Measurements from ENCODE around the gene ABR.

DNA sequence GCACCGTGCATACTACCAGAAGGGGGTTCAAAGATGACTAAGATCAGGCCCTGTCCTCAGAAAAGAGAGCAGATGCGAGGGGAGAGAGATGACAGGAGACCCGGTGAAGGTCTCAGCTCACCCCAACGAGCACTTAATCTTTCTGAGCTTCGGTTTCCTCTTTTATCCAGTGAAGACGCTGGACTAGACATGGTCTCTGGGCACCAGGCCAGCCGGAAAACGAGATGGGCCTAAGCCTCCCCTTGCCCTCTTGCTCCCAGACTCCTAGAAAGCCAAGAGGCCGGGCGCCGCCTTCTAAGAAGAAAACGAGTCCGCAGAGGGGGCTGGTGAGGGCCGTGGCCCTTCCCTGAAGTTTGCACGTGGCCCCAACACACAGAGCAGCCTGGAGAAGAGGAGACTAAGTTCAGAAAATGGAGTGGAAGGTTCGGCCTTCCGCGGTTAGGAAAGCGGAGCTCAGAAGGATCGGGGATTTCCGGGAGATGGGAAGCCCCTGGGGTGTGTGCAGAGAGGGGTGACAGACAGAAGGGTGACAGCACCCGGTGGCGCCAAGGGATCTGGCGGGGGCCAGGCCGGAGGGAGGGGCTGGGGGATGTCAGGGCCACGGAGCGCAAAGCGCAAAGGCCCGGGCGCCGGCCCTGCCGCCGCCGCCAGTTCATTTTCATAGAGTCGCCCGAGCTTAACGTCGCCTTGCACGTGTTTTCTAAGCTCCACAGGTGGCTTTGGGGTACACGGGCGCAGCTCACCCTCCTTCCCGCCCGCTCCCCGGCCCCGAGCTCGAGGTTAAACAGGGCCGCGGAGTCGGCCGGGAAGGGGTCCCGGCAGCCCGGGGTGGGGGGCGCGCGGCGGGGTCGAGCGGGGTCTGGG is 48.4 kb upstream of the ABR start:
- TF ChIP-seq, protein P1, sequence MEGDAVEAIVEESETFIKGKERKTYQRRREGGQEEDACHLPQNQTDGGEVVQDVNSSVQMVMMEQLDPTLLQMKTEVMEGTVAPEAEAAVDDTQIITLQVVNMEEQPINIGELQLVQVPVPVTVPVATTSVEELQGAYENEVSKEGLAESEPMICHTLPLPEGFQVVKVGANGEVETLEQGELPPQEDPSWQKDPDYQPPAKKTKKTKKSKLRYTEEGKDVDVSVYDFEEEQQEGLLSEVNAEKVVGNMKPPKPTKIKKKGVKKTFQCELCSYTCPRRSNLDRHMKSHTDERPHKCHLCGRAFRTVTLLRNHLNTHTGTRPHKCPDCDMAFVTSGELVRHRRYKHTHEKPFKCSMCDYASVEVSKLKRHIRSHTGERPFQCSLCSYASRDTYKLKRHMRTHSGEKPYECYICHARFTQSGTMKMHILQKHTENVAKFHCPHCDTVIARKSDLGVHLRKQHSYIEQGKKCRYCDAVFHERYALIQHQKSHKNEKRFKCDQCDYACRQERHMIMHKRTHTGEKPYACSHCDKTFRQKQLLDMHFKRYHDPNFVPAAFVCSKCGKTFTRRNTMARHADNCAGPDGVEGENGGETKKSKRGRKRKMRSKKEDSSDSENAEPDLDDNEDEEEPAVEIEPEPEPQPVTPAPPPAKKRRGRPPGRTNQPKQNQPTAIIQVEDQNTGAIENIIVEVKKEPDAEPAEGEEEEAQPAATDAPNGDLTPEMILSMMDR (IDR thresholded peaks at IDR 0.05; ENCODE audit: insufficient read depth, low read length), result no peak
- TF ChIP-seq POLR2AphosphoS5 (IDR thresholded peaks at IDR 0.05; ENCODE audit: low read depth) (no peak), GABPA (IDR thresholded peaks at IDR 0.05; ENCODE audit: low read depth) (no peak)
- TF ChIP-seq, protein P2, sequence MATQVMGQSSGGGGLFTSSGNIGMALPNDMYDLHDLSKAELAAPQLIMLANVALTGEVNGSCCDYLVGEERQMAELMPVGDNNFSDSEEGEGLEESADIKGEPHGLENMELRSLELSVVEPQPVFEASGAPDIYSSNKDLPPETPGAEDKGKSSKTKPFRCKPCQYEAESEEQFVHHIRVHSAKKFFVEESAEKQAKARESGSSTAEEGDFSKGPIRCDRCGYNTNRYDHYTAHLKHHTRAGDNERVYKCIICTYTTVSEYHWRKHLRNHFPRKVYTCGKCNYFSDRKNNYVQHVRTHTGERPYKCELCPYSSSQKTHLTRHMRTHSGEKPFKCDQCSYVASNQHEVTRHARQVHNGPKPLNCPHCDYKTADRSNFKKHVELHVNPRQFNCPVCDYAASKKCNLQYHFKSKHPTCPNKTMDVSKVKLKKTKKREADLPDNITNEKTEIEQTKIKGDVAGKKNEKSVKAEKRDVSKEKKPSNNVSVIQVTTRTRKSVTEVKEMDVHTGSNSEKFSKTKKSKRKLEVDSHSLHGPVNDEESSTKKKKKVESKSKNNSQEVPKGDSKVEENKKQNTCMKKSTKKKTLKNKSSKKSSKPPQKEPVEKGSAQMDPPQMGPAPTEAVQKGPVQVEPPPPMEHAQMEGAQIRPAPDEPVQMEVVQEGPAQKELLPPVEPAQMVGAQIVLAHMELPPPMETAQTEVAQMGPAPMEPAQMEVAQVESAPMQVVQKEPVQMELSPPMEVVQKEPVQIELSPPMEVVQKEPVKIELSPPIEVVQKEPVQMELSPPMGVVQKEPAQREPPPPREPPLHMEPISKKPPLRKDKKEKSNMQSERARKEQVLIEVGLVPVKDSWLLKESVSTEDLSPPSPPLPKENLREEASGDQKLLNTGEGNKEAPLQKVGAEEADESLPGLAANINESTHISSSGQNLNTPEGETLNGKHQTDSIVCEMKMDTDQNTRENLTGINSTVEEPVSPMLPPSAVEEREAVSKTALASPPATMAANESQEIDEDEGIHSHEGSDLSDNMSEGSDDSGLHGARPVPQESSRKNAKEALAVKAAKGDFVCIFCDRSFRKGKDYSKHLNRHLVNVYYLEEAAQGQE (IDR thresholded peaks at IDR 0.05; ENCODE audit: insufficient replicate concordance, low read depth), result no peak

All from HL-60 (cell line).